SK-N-SH (cell line): Measurements from ENCODE around the gene USP6. TPM values are rescaled to one million over a fixed set of nuclear protein-coding genes. Genes with fewer than 3 reads are reported as not detected.

Experiments
- CTCF ChIA-PET: fragments of 300-600, 350-600 bp; formaldehyde crosslinking; extraction: SDS; loops from one replicate; lab custom pipeline; 2021; lab: Yijun Ruan, JAX
- POLR2A ChIA-PET: fragments of 350-600 bp; sonication (Branson Sonifier 250); formaldehyde crosslinking; extraction: SDS; loops from one replicate; lab custom pipeline; 2020; ENCODE audit warnings: antibody characterized with exemption, inconsistent platforms; lab: Yijun Ruan, JAX
- DNase-seq: peaks from one replicate; pipeline ENCODE4 v3.0.0; 2012
- H2AFZ ChIP-seq: fragments of 200-600 bp; sonication (generic); 2 replicates; pipeline ENCODE4 v1.8.1; 2016; ENCODE audit warnings: antibody characterized with exemption, mild to moderate bottlenecking, low read depth
- H3F3A ChIP-seq: fragments of 200-600 bp; sonication (generic); replicated peaks from 2 replicates; pipeline ENCODE3; 2016; ENCODE audit warnings: antibody characterized with exemption, mild to moderate bottlenecking; ENCODE audit not compliant: insufficient read depth
- H3K27ac ChIP-seq, 2 experiments: fragments of 200-500 bp in 1 of 2; fragments of 200-600 bp in 1 of 2; sonication (Bioruptor generic) in 1 of 2; sonication (generic), shearing (Covaris generic) in 1 of 2; 2 replicates each; pipeline versions ENCODE4 v1.5.1 to v1.6.1; 2014 to 2016; ENCODE audit warnings: low read depth in 2 of 2, inconsistent platforms in 1 of 2, low read length in 1 of 2, mild to moderate bottlenecking in 1 of 2, mixed read lengths in 1 of 2
- H3K27me3 ChIP-seq: fragments of 200-600 bp; sonication (generic), shearing (Covaris generic); 2 replicates; pipeline ENCODE4 v1.6.1; 2016; ENCODE audit warnings: mixed run types; ENCODE audit not compliant: insufficient read depth
- H3K36me3 ChIP-seq, 2 experiments: fragments of 200-500 bp in 1 of 2; fragments of 200-600 bp in 1 of 2; sonication (Bioruptor generic) in 1 of 2; sonication (generic) in 1 of 2; replicated peaks in 1 of 2; 2 replicates each; pipeline versions ENCODE3 to v1.5.1; 2014 to 2016; ENCODE audit warnings: low read length in 1 of 2, mild to moderate bottlenecking in 1 of 2; ENCODE audit not compliant: insufficient read depth in 2 of 2, control insufficient read depth in 1 of 2
- H3K4me1 ChIP-seq, 2 experiments: fragments of 200-500 bp in 1 of 2; fragments of 200-600 bp in 1 of 2; sonication (Bioruptor generic) in 1 of 2; sonication (generic), shearing (Covaris generic) in 1 of 2; 2 replicates each; pipeline versions ENCODE4 v1.5.1 to v1.6.1; 2014 to 2016; ENCODE audit warnings: low read depth in 1 of 2, low read length in 1 of 2, mixed run types in 1 of 2; ENCODE audit not compliant: insufficient read depth in 2 of 2, control insufficient read depth in 1 of 2
- H3K4me2 ChIP-seq: fragments of 200-600 bp; sonication (generic), shearing (Covaris generic); 2 replicates; pipeline ENCODE4 v1.6.1; 2017; ENCODE audit warnings: mixed run types
- H3K4me3 ChIP-seq, 2 experiments: fragments of 200-500 bp in 1 of 2; fragments of 200-600 bp in 1 of 2; sonication (Bioruptor generic) in 1 of 2; sonication (generic), shearing (Covaris generic) in 1 of 2; 2 replicates each; pipeline versions ENCODE4 v1.5.1 to v1.8.1; 2014 to 2016; ENCODE audit warnings: low read depth in 2 of 2, inconsistent platforms in 1 of 2, low read length in 1 of 2, mild to moderate bottlenecking in 1 of 2, mixed read lengths in 1 of 2, moderate library complexity in 1 of 2
- H3K79me2 ChIP-seq: fragments of 200-600 bp; sonication (generic); 2 replicates; pipeline ENCODE4 v1.8.1; 2017; ENCODE audit warnings: mild to moderate bottlenecking; ENCODE audit not compliant: insufficient read depth
- H3K9ac ChIP-seq: fragments of 200-600 bp; sonication (generic); 2 replicates; pipeline ENCODE4 v1.6.1; 2017; ENCODE audit warnings: mixed run types
- H3K9me2 ChIP-seq: fragments of 200-600 bp; sonication (generic); 2 replicates; pipeline ENCODE4 v1.6.1; 2017; ENCODE audit warnings: mixed run types
- H3K9me3 ChIP-seq: fragments of 200-600 bp; sonication (generic); 2 replicates; pipeline ENCODE4 v1.6.1; 2017; ENCODE audit warnings: mixed run types, mild to moderate bottlenecking, moderate library complexity
- H4K20me1 ChIP-seq: fragments of 200-600 bp; sonication (generic); 2 replicates; pipeline ENCODE4 v1.6.1; 2017; ENCODE audit warnings: mild to moderate bottlenecking, mixed run types; ENCODE audit not compliant: insufficient read depth
- CHD2 ChIP-seq: fragments of 150-350 bp; IDR thresholded peaks from 2 replicates; pipeline ENCODE4 v1.6.1; 2018; ENCODE audit warnings: low read length; ENCODE audit not compliant: partially characterized antibody
- CTCF ChIP-seq: fragments of 200-600 bp; sonication (generic); IDR thresholded peaks from 2 replicates; pipeline ENCODE4 v1.6.1; 2017; ENCODE audit warnings: antibody characterized with exemption, mild to moderate bottlenecking, moderate library complexity
- EP300 ChIP-seq, 2 experiments: IDR thresholded peaks; 2 replicates each; pipeline versions ENCODE4 v1.4.0 to v1.6.1; 2012; ENCODE audit warnings: borderline replicate concordance in 1 of 2, low read depth in 1 of 2, low read length in 1 of 2
- FOXJ3 ChIP-seq: sonication (generic); formaldehyde crosslinking; IDR thresholded peaks from 2 replicates; pipeline ENCODE4 v1.5.1; 2020; ENCODE audit warnings: mild to moderate bottlenecking, missing genetic modification reagents
- FOXM1 ChIP-seq: IDR thresholded peaks from 2 replicates; pipeline ENCODE4 v1.4.0; 2012; ENCODE audit warnings: low read depth, mild to moderate bottlenecking
- JUND ChIP-seq: IDR thresholded peaks from 2 replicates; pipeline ENCODE4 v1.4.0; 2012
- MAX ChIP-seq: IDR thresholded peaks from 2 replicates; pipeline ENCODE4 v1.4.0; 2012; ENCODE audit warnings: low read depth
- MEF2A ChIP-seq: IDR thresholded peaks from 2 replicates; pipeline ENCODE4 v1.4.0; 2012; ENCODE audit warnings: low read depth, borderline replicate concordance
- MXI1 ChIP-seq: IDR thresholded peaks from 2 replicates; pipeline ENCODE4 v1.6.1; 2012; ENCODE audit warnings: mild to moderate bottlenecking, low read depth, low read length, improper control_type of control experiment
- NFIC ChIP-seq: IDR thresholded peaks from 2 replicates; pipeline ENCODE4 v1.4.0; 2012; ENCODE audit warnings: borderline replicate concordance
- NRF1 ChIP-seq: IDR thresholded peaks from 2 replicates; pipeline ENCODE4 v1.6.1; 2012; ENCODE audit warnings: low read depth, mild to moderate bottlenecking, low read length
- PBX3 ChIP-seq: IDR thresholded peaks from 2 replicates; pipeline ENCODE4; 2012
- RAD21 ChIP-seq: IDR thresholded peaks from 2 replicates; pipeline ENCODE4 v1.6.1; 2012; ENCODE audit warnings: mild to moderate bottlenecking, low read length
- REST ChIP-seq: IDR thresholded peaks from 2 replicates; pipeline ENCODE4 v1.6.1; 2012; ENCODE audit warnings: mild to moderate bottlenecking, low read depth, low read length, moderate library complexity
- SMC3 ChIP-seq: IDR thresholded peaks from 2 replicates; pipeline ENCODE4 v1.6.1; 2012; ENCODE audit warnings: low read depth, low read length, improper control_type of control experiment
- TAF1 ChIP-seq: IDR thresholded peaks from 2 replicates; pipeline ENCODE4 v1.6.1; 2012; ENCODE audit warnings: low read depth, mild to moderate bottlenecking, low read length, moderate library complexity, borderline replicate concordance
- TEAD4 ChIP-seq: IDR thresholded peaks from 2 replicates; pipeline ENCODE4 v1.4.0; 2012; ENCODE audit warnings: mild to moderate bottlenecking, borderline replicate concordance; ENCODE audit not compliant: insufficient read depth
- USF1 ChIP-seq: IDR thresholded peaks from 2 replicates; pipeline ENCODE4 v1.4.0; 2012; ENCODE audit warnings: low read depth, borderline replicate concordance
- YY1 ChIP-seq: IDR thresholded peaks from 2 replicates; pipeline ENCODE4 v1.4.0; 2012; ENCODE audit warnings: low read depth, mild to moderate bottlenecking
- WGBS: methylation state at CpG from one replicate; pipeline ENCODE4 v1.1.6; 2017; ENCODE audit warnings: low lambda C conversion rate; 5-methylcytosine and 5-hydroxymethylcytosine counted together
- polyA plus RNA-seq, 3 experiments: library from polyadenylated mRNA; depleted of rRNA; stranded (reverse); fragments of >200 nt; gene quantifications; 2 replicates each; pipeline ENCODE4 v1.2.3, GENCODE V29; 2012

The USP6 gene
- polyA plus RNA-seq, 1 of the 3 experiments (the other 2 are of a cell fraction), result not detected

- H3K4me3 ChIP-seq, result no peak overlapping the region
- POLR2A ChIA-PET, result no interaction called here
- no peaks in the 10 kb centered on the region for H4K20me1 ChIP-seq
- no peak overlapping the region for H2AFZ ChIP-seq
- CTCF ChIA-PET, result no interaction called here
- H3K79me2 ChIP-seq, result no peaks in the 10 kb centered on the region
- WGBS, result 70% methylated on average over 3 of the region's 3 CpGs
- no peaks in the 10 kb centered on the region for H3F3A ChIP-seq
- H3K9me3 ChIP-seq, result no peaks in the 10 kb centered on the region
- TF ChIP-seq PBX3, result no peak
- TF ChIP-seq CHD2, result no peak
- no peak for TF ChIP-seq EP300 (IDR thresholded peaks at IDR 0.05; ENCODE audit: borderline replicate concordance in 1 of 2, low read depth in 1 of 2, low read length in 1 of 2)
- TF ChIP-seq MEF2A, result no peak
- no peak for TF ChIP-seq FOXM1
- no peak for TF ChIP-seq NRF1
- no peak for TF ChIP-seq USF1
- no peak for TF ChIP-seq SMC3
- TF ChIP-seq RAD21, result no peak
- TF ChIP-seq FOXJ3, result no peak
- TF ChIP-seq TEAD4, result no peak
- no peak for TF ChIP-seq NFIC
- no peak for TF ChIP-seq MAX
- TF ChIP-seq TAF1, result no peak
- TF ChIP-seq CTCF, result no peak
- TF ChIP-seq, all 33 proteins: peak for 0
- no peak overlapping the region for H3K27ac ChIP-seq
- H3K4me1 ChIP-seq, result no peaks in the 10 kb centered on the region
- H3K9me2 ChIP-seq, result no peaks in the 10 kb centered on the region
- no peaks in the 10 kb centered on the region for H3K27me3 ChIP-seq
- no peak overlapping the region for H3K4me2 ChIP-seq
- no peak for DNase-seq
- H3K9ac ChIP-seq, result no peak overlapping the region
- H3K36me3 ChIP-seq, result peaks cover 0 to 3% of the 10 kb centered on the region in 2 experiments
Measured at GRCh38 chr17:5209396-5209795, 93.6 kb downstream of the USP6 start.

- ChIA-PET POLR2A (no interaction called here), CTCF (no interaction called here)
- Histone ChIP-seq H3K4me2 (no peak overlapping the region), H3K4me3 (no peak overlapping the region), H3K27ac (no peak overlapping the region), H3K9me3 (no peaks in the 10 kb centered on the region), H3K9me2 (no peaks in the 10 kb centered on the region), H3K27me3 (no peaks in the 10 kb centered on the region), H3K36me3 (peaks cover 0 to 3% of the 10 kb centered on the region in 2 experiments), H3K9ac (no peak overlapping the region), H3K4me1 (no peaks in the 10 kb centered on the region), H3K79me2 (no peaks in the 10 kb centered on the region), H4K20me1 (no peaks in the 10 kb centered on the region), H3F3A (no peaks in the 10 kb centered on the region), H2AFZ (no peak overlapping the region)
- 76% methylated on average over 5 of the region's 5 CpGs for WGBS
- DNase-seq, result no peak
- TF ChIP-seq PBX3 (no peak), MXI1 (no peak), CHD2 (no peak), NRF1 (no peak), TEAD4 (no peak), YY1 (no peak), REST (no peak), NFIC (no peak), JUND (no peak), TAF1 (no peak), MAX (no peak)
Measured at GRCh38 chr17:5210091-5210490, 94.3 kb downstream of the USP6 start.
